ENCODE data around the gene PSMB4.

Gene PSMB4

GRCh38 chr1:151408891-151409290 lies 9.5 kb downstream of the PSMB4 start:
- Histone ChIP-seq H3K4me2 (ENCODE audit: low read depth, low read length, poor library complexity, severe bottlenecking) (no peak overlapping the region), H3K79me2 (ENCODE audit: insufficient read depth, low read length) (no peaks in the 10 kb centered on the region), H3K36me3 (ENCODE audit: insufficient read depth, low read length) (peaks cover 93% of the 10 kb centered on the region), H3K9me2 (replicated peaks; ENCODE audit: low read depth, low read length) (no peaks in the 10 kb centered on the region), H3K27me3 (ENCODE audit: insufficient read depth, low read length, poor library complexity, severe bottlenecking) (no peaks in the 10 kb centered on the region), H4K20me1 (ENCODE audit: insufficient read depth, low read length, poor library complexity, severe bottlenecking) (no peaks in the 10 kb centered on the region), H3K4me1 (ENCODE audit: insufficient read depth, low read length, poor library complexity, severe bottlenecking) (no peaks in the 10 kb centered on the region), H3K9ac (ENCODE audit: low read depth, low read length, poor library complexity, severe bottlenecking) (no peak overlapping the region), H3F3A (ENCODE audit: low read depth) (peaks cover under 1% of the 10 kb centered on the region; the same call in 1 of the 2 replicates), H3K4me3 (ENCODE audit: low read length, poor library complexity, severe bottlenecking) (no peak overlapping the region), H3K9me3 (ENCODE audit: insufficient read depth, low read depth, low read length) (no peaks in the 10 kb centered on the region), H2AFZ (ENCODE audit: low read length) (no peak overlapping the region)
- TF ChIP-seq EZH2phosphoT487 (IDR thresholded peaks at IDR 0.05; ENCODE audit: borderline replicate concordance) (no peak), CTCF (conservative IDR thresholded peaks at IDR 0.05; ENCODE audit: low read length) (no peak)

GRCh38 chr1:151411884-151412283 lies 12.5 kb downstream of the PSMB4 start:
- Histone ChIP-seq H3K9me2 (replicated peaks; ENCODE audit: low read depth, low read length) (no peaks in the 10 kb centered on the region), H3K4me1 (ENCODE audit: insufficient read depth, low read length, poor library complexity, severe bottlenecking) (no peaks in the 10 kb centered on the region), H3K9me3 (ENCODE audit: insufficient read depth, low read depth, low read length) (no peaks in the 10 kb centered on the region), H3K9ac (ENCODE audit: low read depth, low read length, poor library complexity, severe bottlenecking) (no peak overlapping the region), H4K20me1 (ENCODE audit: insufficient read depth, low read length, poor library complexity, severe bottlenecking) (no peaks in the 10 kb centered on the region), H2AFZ (ENCODE audit: low read length) (no peak overlapping the region), H3K36me3 (ENCODE audit: insufficient read depth, low read length) (peaks cover 85% of the 10 kb centered on the region), H3K27me3 (ENCODE audit: insufficient read depth, low read length, poor library complexity, severe bottlenecking) (no peaks in the 10 kb centered on the region), H3K79me2 (ENCODE audit: insufficient read depth, low read length) (no peaks in the 10 kb centered on the region), H3K4me3 (ENCODE audit: low read length, poor library complexity, severe bottlenecking) (no peak overlapping the region), H3F3A (ENCODE audit: low read depth) (no peaks in the 10 kb centered on the region), H3K4me2 (ENCODE audit: low read depth, low read length, poor library complexity, severe bottlenecking) (no peak overlapping the region)
- TF ChIP-seq CTCF (conservative IDR thresholded peaks at IDR 0.05; ENCODE audit: low read length) (no peak), EZH2phosphoT487 (IDR thresholded peaks at IDR 0.05; ENCODE audit: borderline replicate concordance) (no peak)

- H3K4me3 ChIP-seq (ENCODE audit: low read length, poor library complexity, severe bottlenecking): no peak overlapping the region
- H3F3A ChIP-seq (ENCODE audit: low read depth): no peaks in the 10 kb centered on the region
- no peaks in the 10 kb centered on the region for H4K20me1 ChIP-seq (ENCODE audit: insufficient read depth, low read length, poor library complexity, severe bottlenecking)
- no peak overlapping the region for H3K4me2 ChIP-seq (ENCODE audit: low read depth, low read length, poor library complexity, severe bottlenecking)
- peaks cover 76% of the 10 kb centered on the region; the same call in 1 of the 2 replicates for H3K36me3 ChIP-seq (ENCODE audit: insufficient read depth, low read length)
- no peaks in the 10 kb centered on the region for H3K79me2 ChIP-seq (ENCODE audit: insufficient read depth, low read length)
- no peaks in the 10 kb centered on the region for H3K27me3 ChIP-seq (ENCODE audit: insufficient read depth, low read length, poor library complexity, severe bottlenecking)
- no peak overlapping the region for H3K9ac ChIP-seq (ENCODE audit: low read depth, low read length, poor library complexity, severe bottlenecking)
- TF ChIP-seq EZH2phosphoT487 (IDR thresholded peaks at IDR 0.05; ENCODE audit: borderline replicate concordance) (no peak), CTCF (conservative IDR thresholded peaks at IDR 0.05; ENCODE audit: low read length) (no peak)
- no peak overlapping the region for H2AFZ ChIP-seq (ENCODE audit: low read length)
- no peaks in the 10 kb centered on the region for H3K9me2 ChIP-seq (replicated peaks; ENCODE audit: low read depth, low read length)
- H3K9me3 ChIP-seq (ENCODE audit: insufficient read depth, low read depth, low read length): no peaks in the 10 kb centered on the region
- H3K4me1 ChIP-seq (ENCODE audit: insufficient read depth, low read length, poor library complexity, severe bottlenecking): no peaks in the 10 kb centered on the region
Observed at GRCh38 chr1:151416231-151416630, 16.9 kb downstream of the PSMB4 start.
